GM12891 (cell line): ENCODE data around the gene AMBRA1.

Source experiments
- POLR2A ChIP-seq: IDR thresholded peaks from 2 replicates; pipeline ENCODE4 v1.6.1; 2011; ENCODE audit warnings: low read depth, low read length, control low read depth
- POLR2AphosphoS5 ChIP-seq: IDR thresholded peaks from 2 replicates; pipeline ENCODE4 v1.6.1; 2011; ENCODE audit warnings: low read depth, low read length, control low read depth
- SPI1 ChIP-seq: IDR thresholded peaks from 2 replicates; pipeline ENCODE4 v1.6.1; 2011; ENCODE audit warnings: low read depth, low read length, control low read depth

DNA sequence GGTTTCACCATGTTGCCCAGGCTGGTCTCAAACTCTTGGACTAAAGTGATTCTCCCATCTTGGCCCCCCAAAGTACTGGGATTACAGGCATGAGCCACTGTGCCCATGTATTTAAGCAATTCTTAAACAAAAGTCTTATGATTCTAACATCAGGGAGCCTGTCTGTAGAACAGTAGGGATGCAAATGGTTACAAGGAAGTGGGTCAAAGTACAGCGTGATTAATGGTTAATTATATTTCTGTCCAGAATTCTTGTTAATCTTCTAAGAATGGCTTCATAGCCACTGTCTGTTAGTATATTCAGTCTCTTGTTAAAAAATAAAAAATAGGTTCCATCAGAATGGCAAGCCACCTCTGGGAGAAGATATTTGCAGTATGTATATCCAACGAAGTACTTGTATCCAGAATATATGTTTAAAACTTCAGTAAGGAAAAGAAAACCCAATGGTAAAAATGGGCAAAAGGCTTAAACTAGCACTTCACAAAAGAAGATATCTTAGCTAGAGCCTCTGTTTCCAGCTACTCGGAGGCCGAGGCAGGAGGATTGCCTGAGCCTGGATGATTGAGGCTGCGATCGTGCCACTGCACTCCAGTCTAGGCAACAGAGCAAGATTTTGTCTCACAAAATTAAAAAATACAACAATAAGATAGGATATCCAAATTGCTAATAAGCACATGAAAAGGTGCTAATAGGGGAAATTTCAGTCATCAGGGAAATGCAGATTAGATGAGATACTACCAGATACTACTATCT lies 46.4 kb upstream of the AMBRA1 start:
- TF ChIP-seq POLR2AphosphoS5 = no peak
- no peak for TF ChIP-seq POLR2A
- no peak for TF ChIP-seq SPI1
